HUES64 (cell line): ENCODE data around the gene KAZN.

Experiments
- H3K27ac ChIP-seq: 2 replicates; pipeline ENCODE4 v1.7.0; 2013; ENCODE audit warnings: low read depth, low read length, inconsistent platforms
- H3K27me3 ChIP-seq: 2 replicates; pipeline ENCODE4 v1.6.1; 2013; ENCODE audit warnings: mild to moderate bottlenecking, low read length; ENCODE audit not compliant: insufficient read depth
- H3K36me3 ChIP-seq: 2 replicates; pipeline ENCODE4 v1.6.1; 2013; ENCODE audit warnings: mild to moderate bottlenecking, low read length; ENCODE audit not compliant: insufficient read depth
- H3K4me1 ChIP-seq: 2 replicates; pipeline ENCODE4 v1.6.1; 2013; ENCODE audit warnings: mild to moderate bottlenecking, low read length, moderate library complexity; ENCODE audit not compliant: insufficient read depth
- H3K4me3 ChIP-seq: 2 replicates; pipeline ENCODE4 v1.5.1; 2013; ENCODE audit warnings: mild to moderate bottlenecking, low read length, moderate library complexity
- H3K9ac ChIP-seq: 2 replicates; pipeline ENCODE4 v1.6.1; 2013; ENCODE audit warnings: mild to moderate bottlenecking, low read depth, low read length
- H3K9me3 ChIP-seq: 2 replicates; pipeline ENCODE4 v1.6.1; 2013; ENCODE audit warnings: low read depth, low read length; ENCODE audit not compliant: insufficient read depth
- WGBS: fragments of 150-250, 120-280 bp; methylation state at CpG from one replicate; pipeline ENCODE4 v1.1.7; 2013; ENCODE audit warnings: missing lambda C conversion rate; 5-methylcytosine and 5-hydroxymethylcytosine counted together

Gene KAZN

DNA sequence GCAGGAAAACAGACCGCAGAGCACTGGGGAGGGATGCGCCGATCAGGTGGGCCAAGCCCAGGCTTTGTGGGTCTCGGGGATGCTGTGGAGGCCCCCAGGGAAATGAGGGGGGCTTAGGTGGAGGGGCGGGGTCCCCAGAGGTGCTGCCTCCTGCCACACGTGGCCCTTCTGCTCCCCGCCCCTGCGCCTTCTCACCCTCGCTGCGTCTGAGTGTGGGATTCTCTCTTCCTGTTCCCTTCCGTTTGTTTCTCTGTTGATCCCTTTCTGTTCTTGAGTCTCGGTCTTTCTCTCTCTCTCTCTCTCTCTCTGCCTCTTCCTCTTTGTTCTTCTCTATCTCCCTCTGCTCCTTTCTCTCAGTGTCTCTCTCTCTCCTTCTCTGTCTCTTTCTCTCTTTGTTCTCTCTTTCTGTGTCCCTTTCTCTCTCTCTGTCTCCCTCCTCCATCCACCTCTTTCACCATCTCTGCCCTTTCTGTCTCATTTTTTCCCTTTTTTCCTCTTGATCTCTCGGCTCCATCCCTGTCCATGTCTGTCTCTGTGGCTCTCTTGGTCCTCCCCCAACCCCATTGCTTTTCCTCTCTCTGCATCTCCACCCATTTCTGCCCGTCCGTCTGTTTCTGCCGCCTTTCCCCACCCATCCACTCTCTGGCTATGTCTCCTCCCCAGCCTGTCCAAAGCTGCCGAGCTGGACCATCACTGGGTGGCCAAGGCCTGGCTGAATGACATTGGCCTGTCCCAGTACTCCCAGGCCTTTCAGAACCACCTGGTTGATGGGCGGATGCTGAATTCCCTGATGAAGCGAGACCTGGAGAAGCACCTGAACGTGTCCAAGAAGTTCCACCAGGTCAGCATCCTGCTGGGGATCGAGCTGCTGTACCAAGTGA lies 502.6 kb downstream of the KAZN start:
- Histone ChIP-seq H3K27ac (no peak overlapping the region), H3K4me3 (no peak overlapping the region), H3K4me1 (no peaks in the 10 kb centered on the region), H3K9ac (no peak overlapping the region), H3K36me3 (no peaks in the 10 kb centered on the region), H3K9me3 (no peaks in the 10 kb centered on the region), H3K27me3 (peaks cover 12% of the 10 kb centered on the region)
- 72% methylated on average over 21 of the region's 21 CpGs for WGBS

DNA sequence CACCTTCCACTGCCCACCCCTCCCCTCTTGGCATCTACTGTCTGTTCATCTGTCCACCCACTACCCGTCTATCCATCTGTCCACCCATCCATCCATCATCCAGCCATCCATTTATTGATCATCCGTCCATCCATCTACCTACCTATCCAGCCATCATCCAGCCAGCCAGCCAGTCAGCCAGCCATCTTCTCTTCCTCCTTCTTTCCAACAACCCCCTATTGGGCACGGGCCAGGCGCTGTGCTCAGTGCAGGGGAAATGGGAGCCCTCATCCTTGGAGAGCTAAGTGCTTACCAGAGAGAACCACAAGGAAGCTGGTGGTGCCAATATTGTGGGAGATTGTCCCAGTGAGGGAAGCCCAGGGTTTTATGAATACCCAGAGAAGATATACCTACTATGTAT lies 503.3 kb downstream of the KAZN start:
- Histone ChIP-seq H3K9ac (no peak overlapping the region), H3K9me3 (no peaks in the 10 kb centered on the region), H3K27ac (no peak overlapping the region), H3K36me3 (no peaks in the 10 kb centered on the region), H3K27me3 (peaks cover 12% of the 10 kb centered on the region), H3K4me1 (no peaks in the 10 kb centered on the region), H3K4me3 (no peak overlapping the region)
- WGBS, result 95% methylated on average over 4 of the region's 4 CpGs

DNA sequence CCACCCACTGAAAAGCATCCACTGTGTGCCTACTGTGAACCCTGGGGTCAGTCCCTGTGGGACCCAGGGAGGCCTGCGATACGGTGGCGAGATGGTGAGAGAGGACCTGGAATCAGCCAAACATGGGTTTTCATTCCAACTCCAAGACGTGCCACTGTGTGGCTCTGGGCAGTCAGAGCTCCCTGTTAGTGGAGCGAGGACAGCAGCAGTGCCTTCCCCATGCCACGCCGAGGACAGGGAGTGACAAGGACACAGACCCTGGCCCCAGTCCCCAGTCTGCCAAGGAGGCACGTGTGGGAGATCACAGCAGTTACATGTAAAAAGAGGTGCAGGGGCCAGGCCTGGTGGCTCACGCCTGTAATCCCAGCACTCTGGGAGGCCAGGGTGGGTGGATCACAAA lies 504.2 kb downstream of the KAZN start:
- peaks cover 1% of the 10 kb centered on the region; the same call in 1 of the 2 replicates for H3K4me1 ChIP-seq
- no peaks in the 10 kb centered on the region for H3K36me3 ChIP-seq
- 92% methylated on average over 9 of the region's 9 CpGs for WGBS
- H3K9me3 ChIP-seq, result no peaks in the 10 kb centered on the region
- H3K9ac ChIP-seq, result no peak overlapping the region
- peaks cover 12% of the 10 kb centered on the region for H3K27me3 ChIP-seq
- no peak overlapping the region for H3K4me3 ChIP-seq
- H3K27ac ChIP-seq, result no peak overlapping the region

DNA sequence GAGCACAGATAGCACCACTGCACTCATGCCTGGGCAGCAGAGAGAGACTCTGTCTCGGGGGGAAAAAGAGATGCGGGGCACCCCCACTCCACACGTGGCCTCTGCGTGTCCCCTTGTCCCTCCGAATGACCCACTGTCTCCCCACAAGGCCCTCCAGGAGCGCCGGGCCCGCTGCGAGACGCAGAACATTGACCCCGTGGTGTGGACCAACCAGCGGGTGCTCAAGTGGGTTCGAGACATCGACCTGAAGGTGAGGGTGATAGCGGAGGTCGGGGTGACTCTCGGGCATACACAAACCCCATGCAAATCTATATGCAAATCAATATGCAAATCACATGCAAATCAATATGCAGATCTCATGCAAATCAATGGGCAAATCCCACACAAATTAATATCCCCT lies 504.7 kb downstream of the KAZN start:
- H3K9me3 ChIP-seq, result no peaks in the 10 kb centered on the region
- H3K4me3 ChIP-seq, result no peak overlapping the region
- H3K27me3 ChIP-seq, result peaks cover 12% of the 10 kb centered on the region
- no peak overlapping the region for H3K27ac ChIP-seq
- peaks cover 7% of the 10 kb centered on the region; the same call in 1 of the 2 replicates for H3K4me1 ChIP-seq
- WGBS, result 95% methylated on average over 17 of the region's 17 CpGs
- H3K9ac ChIP-seq, result no peak overlapping the region
- no peaks in the 10 kb centered on the region for H3K36me3 ChIP-seq

DNA sequence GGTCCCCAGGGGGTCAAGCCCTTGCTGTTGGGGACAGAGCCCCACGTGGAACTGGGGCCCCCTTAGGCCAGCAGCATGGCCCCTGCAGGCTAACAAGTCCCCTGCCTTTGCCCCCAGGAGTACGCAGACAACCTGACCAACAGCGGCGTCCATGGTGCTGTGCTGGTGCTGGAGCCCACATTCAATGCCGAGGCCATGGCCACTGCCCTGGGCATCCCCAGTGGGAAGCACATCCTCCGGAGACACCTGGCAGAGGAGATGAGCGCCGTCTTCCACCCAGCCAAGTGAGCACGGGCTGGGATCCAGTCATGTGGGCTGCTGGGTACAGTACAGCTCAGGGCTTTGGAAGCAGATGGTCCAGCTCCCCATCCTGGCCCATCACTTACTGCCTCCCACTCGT lies 505.4 kb downstream of the KAZN start:
- Histone ChIP-seq H3K4me1 (peaks cover 9% of the 10 kb centered on the region; the same call in 1 of the 2 replicates), H3K4me3 (no peak overlapping the region), H3K9me3 (no peaks in the 10 kb centered on the region), H3K27me3 (peaks cover 12% of the 10 kb centered on the region), H3K9ac (no peak overlapping the region), H3K36me3 (no peaks in the 10 kb centered on the region), H3K27ac (no peak overlapping the region)
- 83% methylated on average over 10 of the region's 10 CpGs for WGBS

DNA sequence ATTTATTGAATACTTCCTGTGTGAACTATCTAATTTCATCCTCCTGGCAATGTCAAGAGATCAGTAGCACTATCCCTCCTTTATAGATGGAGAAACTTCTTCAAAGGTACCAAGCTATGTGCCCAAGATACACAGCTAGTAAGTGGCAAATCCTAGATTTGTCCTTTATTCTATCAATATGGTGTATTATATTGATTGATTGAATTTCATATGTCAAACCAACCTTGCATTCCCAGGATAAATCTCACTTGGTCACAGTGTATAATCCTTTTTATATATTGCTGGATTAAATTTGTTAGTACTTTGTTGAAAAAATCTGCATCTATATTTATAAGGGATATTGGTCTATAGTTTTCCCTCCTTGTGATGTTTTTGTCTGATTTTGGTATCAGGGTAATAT lies 506.3 kb downstream of the KAZN start:
- H3K27ac ChIP-seq, result no peak overlapping the region
- no peak overlapping the region for H3K4me3 ChIP-seq
- H3K9me3 ChIP-seq, result no peaks in the 10 kb centered on the region
- H3K36me3 ChIP-seq, result no peaks in the 10 kb centered on the region
- no peak overlapping the region for H3K9ac ChIP-seq
- H3K4me1 ChIP-seq, result peaks cover 9% of the 10 kb centered on the region; the same call in 1 of the 2 replicates
- peaks cover 12% of the 10 kb centered on the region for H3K27me3 ChIP-seq

DNA sequence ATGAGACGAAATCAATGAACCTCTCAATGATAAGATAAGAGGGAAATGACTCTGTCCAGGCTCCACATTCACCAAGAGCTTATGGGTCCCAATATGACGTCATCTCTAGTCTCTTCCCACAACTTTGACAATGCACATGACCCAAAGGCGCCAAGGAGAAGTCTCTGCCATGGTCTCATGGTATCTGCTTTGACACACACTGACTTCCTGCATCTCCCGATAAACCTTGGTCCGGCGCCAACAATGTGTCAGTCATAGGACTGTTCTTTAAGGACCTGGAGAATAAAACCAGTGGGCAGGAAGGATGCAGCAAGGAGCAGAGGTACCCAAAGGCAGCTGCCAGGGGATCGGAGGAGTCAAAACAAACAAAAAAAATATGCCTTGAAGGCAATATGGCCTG lies 508.1 kb downstream of the KAZN start:
- no peak overlapping the region for H3K4me3 ChIP-seq
- no peaks in the 10 kb centered on the region for H3K9me3 ChIP-seq
- no peak overlapping the region for H3K9ac ChIP-seq
- H3K27ac ChIP-seq, result no peak overlapping the region
- H3K36me3 ChIP-seq, result no peaks in the 10 kb centered on the region
- H3K27me3 ChIP-seq, result peaks cover under 1% of the 10 kb centered on the region; the same call in 1 of the 2 replicates
- 83% methylated on average over 6 of the region's 7 CpGs for WGBS
- H3K4me1 ChIP-seq, result peaks cover 12% of the 10 kb centered on the region; the same call in 1 of the 2 replicates

DNA sequence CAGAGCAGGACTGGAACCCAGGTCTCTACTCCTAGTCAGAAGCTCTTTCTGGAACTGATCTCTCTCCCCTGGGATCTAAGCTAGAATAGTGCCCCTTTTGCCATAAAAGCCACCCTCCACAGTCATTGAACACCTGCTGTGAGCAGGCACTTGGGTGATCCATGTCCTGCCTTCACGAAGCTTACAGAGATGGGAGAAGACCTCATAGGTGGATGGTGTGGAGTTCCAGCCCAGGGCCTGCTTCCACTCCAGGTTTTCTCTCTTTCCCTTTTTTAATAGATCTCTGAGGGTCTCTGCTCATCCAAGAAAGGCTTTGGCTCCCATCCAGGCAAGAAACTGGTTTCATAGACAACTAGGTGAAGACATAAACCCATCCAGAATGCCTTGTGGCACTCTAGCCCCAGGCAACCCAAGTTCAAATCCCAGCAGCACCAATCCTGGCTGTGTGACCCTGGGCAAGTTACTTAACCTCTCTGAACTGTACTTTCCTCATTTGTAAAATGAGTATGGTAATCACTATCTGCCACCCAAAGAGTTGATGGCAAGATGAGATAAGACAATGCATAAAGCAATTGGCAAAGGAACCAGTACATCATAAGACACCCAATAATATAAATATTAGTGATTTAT lies 508.7 kb downstream of the KAZN start:
- WGBS, result 86% methylated on average over 1 of the region's 1 CpG
- H3K27ac ChIP-seq, result no peak overlapping the region
- no peaks in the 10 kb centered on the region for H3K9me3 ChIP-seq
- peaks cover 17% of the 10 kb centered on the region; the same call in 1 of the 2 replicates for H3K4me1 ChIP-seq
- H3K27me3 ChIP-seq, result no peaks in the 10 kb centered on the region
- no peak overlapping the region for H3K9ac ChIP-seq
- no peak overlapping the region for H3K4me3 ChIP-seq
- no peaks in the 10 kb centered on the region for H3K36me3 ChIP-seq

DNA sequence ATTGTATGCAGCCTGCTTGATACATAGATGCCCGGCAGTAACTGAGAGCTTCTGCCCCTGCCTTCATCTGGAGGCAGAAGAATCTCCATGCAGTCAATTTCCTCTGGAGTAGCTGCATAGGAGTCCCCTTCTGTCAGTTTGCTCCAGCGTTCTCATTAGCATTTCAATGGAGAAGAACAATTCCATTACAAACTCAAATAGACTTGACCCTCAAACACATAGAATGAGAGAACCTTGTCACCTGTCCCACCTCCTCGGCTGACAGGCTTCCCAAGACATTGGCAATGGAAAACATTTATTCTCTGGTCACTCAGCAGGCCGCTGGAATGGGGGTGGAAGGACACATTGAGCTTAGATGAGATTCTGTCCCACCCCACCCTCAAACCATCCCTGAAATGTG lies 509.4 kb downstream of the KAZN start:
- Histone ChIP-seq H3K9ac (no peak overlapping the region), H3K4me3 (no peak overlapping the region), H3K9me3 (no peaks in the 10 kb centered on the region), H3K36me3 (no peaks in the 10 kb centered on the region), H3K27ac (no peak overlapping the region), H3K4me1 (peaks cover 25% of the 10 kb centered on the region; the same call in 1 of the 2 replicates), H3K27me3 (no peaks in the 10 kb centered on the region)
- 34% methylated on average over 3 of the region's 4 CpGs for WGBS

DNA sequence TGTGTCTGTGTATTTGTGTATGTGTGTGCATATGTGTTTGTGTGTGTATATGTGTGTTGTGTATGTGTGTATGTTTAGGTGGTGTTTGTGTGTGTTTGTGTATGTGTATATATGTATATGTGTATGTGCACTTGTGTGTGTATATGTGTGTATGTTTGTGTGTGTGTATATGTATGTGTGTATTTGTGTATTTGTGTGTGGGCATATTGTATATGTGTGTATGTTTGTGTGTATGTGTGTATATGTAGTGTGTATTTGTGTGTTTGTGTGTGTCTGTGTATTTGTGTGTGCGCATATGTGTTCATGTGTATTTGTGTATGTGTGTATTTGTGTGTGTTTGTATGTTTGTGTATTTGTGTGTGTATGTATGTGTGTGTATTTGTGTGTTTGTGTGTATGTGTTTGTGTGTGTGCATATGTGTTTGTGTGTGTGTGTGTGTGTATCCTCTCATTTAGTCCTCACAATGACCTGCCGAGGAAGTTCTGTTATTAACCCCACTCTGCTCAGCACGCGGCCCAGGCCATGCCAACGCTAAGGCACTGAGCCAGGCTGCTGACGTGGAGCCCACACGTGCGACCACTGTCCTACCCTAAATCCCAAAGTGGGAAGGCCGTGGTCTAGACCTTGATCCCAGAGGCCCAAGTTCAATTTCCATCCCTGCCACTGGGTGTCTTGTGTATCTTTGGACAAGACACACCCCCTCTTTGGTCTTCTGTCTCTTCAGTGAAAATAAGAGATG lies 511.8 kb downstream of the KAZN start:
- Histone ChIP-seq H3K4me3 (no peak overlapping the region), H3K36me3 (no peaks in the 10 kb centered on the region), H3K27me3 (no peaks in the 10 kb centered on the region), H3K4me1 (peaks cover 27% of the 10 kb centered on the region; the same call in 1 of the 2 replicates), H3K9ac (no peak overlapping the region), H3K27ac (no peak overlapping the region), H3K9me3 (no peaks in the 10 kb centered on the region)
- WGBS, result 88% methylated on average over 9 of the region's 9 CpGs

DNA sequence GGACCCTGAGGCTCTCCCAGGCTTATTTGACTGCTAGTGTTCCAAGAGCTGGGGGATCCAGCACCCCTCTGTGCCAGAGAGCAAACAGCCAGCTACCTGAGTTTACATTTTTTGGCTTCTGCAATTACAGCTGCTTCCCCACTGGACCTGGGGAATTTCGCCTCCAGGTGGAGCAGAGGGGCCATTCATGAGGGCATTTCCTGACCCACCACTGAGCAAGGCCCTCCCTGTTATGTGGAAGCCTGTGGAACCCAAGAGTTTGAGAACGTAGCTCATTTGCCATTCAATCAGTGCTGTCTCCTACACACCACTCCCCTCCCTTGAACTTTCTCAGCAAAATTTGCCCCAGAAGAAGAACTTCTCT lies 512.4 kb downstream of the KAZN start:
- no peak overlapping the region for H3K9ac ChIP-seq
- no peaks in the 10 kb centered on the region for H3K36me3 ChIP-seq
- H3K27me3 ChIP-seq, result no peaks in the 10 kb centered on the region
- H3K4me3 ChIP-seq, result no peak overlapping the region
- H3K4me1 ChIP-seq, result peaks cover 27% of the 10 kb centered on the region; the same call in 1 of the 2 replicates
- WGBS, result 51% methylated on average over 2 of the region's 2 CpGs
- H3K27ac ChIP-seq, result no peak overlapping the region
- H3K9me3 ChIP-seq, result no peaks in the 10 kb centered on the region
